Thyroid gland (tissue), 4 donors: ENCODE measurements around the gene EDAR. TPM values are rescaled to one million over a fixed set of nuclear protein-coding genes. Genes with fewer than 3 reads are reported as not detected.

Source experiments
- DNase-seq, 2 donors: peaks; one replicate each; pipeline ENCODE4 v3.0.0-alpha.2; 2019
- H3K27ac ChIP-seq, 3 donors: fragments of 200-600 bp; sonication (generic); 1 replicate in 2 of 3; 2 replicates in 1 of 3; pipeline ENCODE4 v1.5.1; 2016 to 2019; ENCODE audit warnings: mild to moderate bottlenecking in 1 of 3, moderate library complexity in 1 of 3
- H3K27me3 ChIP-seq: fragments of 200-600 bp; sonication (generic); one replicate; pipeline ENCODE4 v1.5.1; 2019
- H3K36me3 ChIP-seq, 2 donors: fragments of 200-600 bp; sonication (generic); one replicate each; pipeline ENCODE4 v1.5.1; 2016 to 2019
- H3K4me1 ChIP-seq, 2 donors: fragments of 200-600 bp; sonication (generic); one replicate each; pipeline ENCODE4 v1.5.1; 2017 to 2019
- H3K4me3 ChIP-seq, 3 donors: fragments of 200-600 bp; sonication (generic); replicated peaks in 1 of 3; 1 replicate in 2 of 3; 2 replicates in 1 of 3; pipeline ENCODE4 v1.5.1; 2016; ENCODE audit warnings: mild to moderate bottlenecking in 1 of 3
- H3K9me3 ChIP-seq: fragments of 200-600 bp; sonication (generic); one replicate; pipeline ENCODE4 v1.5.1; 2017
- POLR2A ChIP-seq, 2 donors: fragments of 450-650 bp; IDR thresholded peaks; one replicate each; pipeline ENCODE4 v1.6.1; 2017; ENCODE audit warnings: antibody characterized with exemption in 2 of 2, mild to moderate bottlenecking in 2 of 2, moderate library complexity in 1 of 2
- WGBS, 2 donors: methylation state at CpG; one replicate each; pipeline ENCODE4 v1.1.5; 2017; 5-methylcytosine and 5-hydroxymethylcytosine counted together
- intact Hi-C: fragments of 100-400 bp; cut with DNase I; formaldehyde crosslinking; loops from one replicate; pipeline ENCODE4 v1.15.1; 2023
- total RNA-seq, 4 donors: library from RNA; depleted of rRNA; stranded (reverse); fragments of >200 nt; gene quantifications; one replicate each; pipeline ENCODE4 v1.2.3, GENCODE V29; 2016
- TF ChIP-seq, protein P1 (sequence below), 6 experiments: fragments of 200-600 bp in 3 of 6; fragments of 450-650 bp in 3 of 6; sonication (generic) in 3 of 6; IDR thresholded peaks; one replicate each; pipeline ENCODE4 v1.5.1; 2016 to 2019; ENCODE audit warnings: antibody characterized with exemption in 6 of 6, mild to moderate bottlenecking in 2 of 6, inconsistent platforms in 1 of 6, moderate library complexity in 1 of 6

EDAR gene
- total RNA-seq, 4 donors from 2014 or later = not detected

DNA sequence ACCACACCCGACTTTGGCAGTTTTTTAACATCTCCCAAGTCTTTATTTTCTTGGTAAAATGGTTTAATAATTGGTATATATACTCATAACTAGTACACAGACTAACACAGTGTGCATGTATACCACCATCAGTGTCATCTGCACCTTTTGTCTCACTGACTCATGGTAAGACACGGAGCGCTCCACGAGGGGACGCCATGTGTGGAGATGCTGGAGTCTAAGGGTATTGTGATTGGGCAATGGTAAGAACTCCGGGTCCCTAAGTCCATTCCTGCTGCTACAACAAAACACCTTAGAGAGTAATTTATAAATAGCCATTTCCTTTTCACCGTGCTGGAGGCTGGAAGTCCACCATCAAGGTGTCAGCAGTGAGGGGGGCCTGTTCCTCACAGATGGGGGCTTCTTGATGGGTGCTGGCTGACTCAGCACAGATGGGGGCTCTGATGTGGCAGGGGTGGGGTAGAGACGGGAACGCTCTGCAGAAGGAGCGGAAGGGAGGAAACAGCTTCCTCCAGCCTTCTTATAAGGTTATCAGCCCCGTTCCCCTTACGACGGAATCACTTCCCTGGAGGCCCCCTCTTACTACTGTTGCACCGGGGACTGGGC lies 42.0 kb upstream of the EDAR start:
- Histone ChIP-seq H3K4me3 (peak overlapping the region in 2 of 3 donors; percentile 17 to 23), H3K27ac (no peak overlapping the region), H3K36me3 (no peaks in the 10 kb centered on the region), H3K27me3 (no peaks in the 10 kb centered on the region), H3K9me3 (no peaks in the 10 kb centered on the region), H3K4me1 (peaks cover 2 to 3% of the 10 kb centered on the region in 2 donors)
- no peak for DNase-seq
- intact Hi-C loops = no loop called here
- 57 to 62% methylated on average over 13 to 14 of the region's 14 CpGs for WGBS, 2 donors
- TF ChIP-seq, protein P1, sequence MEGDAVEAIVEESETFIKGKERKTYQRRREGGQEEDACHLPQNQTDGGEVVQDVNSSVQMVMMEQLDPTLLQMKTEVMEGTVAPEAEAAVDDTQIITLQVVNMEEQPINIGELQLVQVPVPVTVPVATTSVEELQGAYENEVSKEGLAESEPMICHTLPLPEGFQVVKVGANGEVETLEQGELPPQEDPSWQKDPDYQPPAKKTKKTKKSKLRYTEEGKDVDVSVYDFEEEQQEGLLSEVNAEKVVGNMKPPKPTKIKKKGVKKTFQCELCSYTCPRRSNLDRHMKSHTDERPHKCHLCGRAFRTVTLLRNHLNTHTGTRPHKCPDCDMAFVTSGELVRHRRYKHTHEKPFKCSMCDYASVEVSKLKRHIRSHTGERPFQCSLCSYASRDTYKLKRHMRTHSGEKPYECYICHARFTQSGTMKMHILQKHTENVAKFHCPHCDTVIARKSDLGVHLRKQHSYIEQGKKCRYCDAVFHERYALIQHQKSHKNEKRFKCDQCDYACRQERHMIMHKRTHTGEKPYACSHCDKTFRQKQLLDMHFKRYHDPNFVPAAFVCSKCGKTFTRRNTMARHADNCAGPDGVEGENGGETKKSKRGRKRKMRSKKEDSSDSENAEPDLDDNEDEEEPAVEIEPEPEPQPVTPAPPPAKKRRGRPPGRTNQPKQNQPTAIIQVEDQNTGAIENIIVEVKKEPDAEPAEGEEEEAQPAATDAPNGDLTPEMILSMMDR (IDR thresholded peaks at IDR 0.05) = no peak
- TF ChIP-seq POLR2A (IDR thresholded peaks at IDR 0.05) = no peak

DNA sequence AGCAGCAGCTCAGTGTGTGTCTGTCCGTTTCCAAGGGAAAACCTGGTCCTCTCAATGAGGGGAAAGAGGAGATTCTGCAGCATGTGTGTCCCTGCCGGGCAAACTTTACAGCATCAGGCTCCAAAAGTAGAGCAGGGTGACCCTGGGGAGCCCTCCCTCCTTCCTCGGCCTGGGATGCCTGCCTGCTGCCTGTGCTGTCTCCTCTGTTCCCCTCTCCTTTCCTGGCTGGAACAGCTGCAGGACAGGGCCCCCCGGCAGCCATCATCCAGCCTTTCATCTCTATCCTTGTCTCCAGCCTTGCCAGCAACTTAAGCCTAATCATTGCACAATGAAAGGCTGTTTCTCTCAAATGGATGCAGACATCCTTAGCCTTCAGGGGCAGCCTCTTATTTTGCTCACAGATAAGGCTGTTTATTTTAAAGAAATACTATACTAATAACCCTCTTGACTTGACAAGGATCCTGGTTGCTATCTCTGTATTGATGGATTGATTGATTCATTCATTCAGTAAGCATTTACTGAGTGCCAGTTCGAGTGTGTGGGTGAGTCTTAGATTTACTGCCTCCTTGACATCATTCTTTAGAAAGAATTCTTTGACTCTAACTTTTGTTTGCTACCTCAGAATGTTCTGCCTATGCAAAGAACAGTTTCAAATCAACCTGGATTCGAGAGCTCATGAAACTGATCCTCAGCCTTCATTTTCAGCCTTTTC lies 40.6 kb upstream of the EDAR start:
- intact Hi-C loops = no loop called here
- no peak overlapping the region for H3K4me3 ChIP-seq
- H3K4me1 ChIP-seq = peaks cover 2 to 3% of the 10 kb centered on the region in 2 donors
- TF ChIP-seq, protein P1 (IDR thresholded peaks at IDR 0.05) = no peak
- TF ChIP-seq POLR2A (IDR thresholded peaks at IDR 0.05) = no peak
- H3K27ac ChIP-seq = no peak overlapping the region
- no peaks in the 10 kb centered on the region for H3K27me3 ChIP-seq
- no peaks in the 10 kb centered on the region for H3K9me3 ChIP-seq
- 79 to 85% methylated on average over 6 of the region's 6 CpGs for WGBS, 2 donors
- no peak for DNase-seq
- H3K36me3 ChIP-seq = no peaks in the 10 kb centered on the region

DNA sequence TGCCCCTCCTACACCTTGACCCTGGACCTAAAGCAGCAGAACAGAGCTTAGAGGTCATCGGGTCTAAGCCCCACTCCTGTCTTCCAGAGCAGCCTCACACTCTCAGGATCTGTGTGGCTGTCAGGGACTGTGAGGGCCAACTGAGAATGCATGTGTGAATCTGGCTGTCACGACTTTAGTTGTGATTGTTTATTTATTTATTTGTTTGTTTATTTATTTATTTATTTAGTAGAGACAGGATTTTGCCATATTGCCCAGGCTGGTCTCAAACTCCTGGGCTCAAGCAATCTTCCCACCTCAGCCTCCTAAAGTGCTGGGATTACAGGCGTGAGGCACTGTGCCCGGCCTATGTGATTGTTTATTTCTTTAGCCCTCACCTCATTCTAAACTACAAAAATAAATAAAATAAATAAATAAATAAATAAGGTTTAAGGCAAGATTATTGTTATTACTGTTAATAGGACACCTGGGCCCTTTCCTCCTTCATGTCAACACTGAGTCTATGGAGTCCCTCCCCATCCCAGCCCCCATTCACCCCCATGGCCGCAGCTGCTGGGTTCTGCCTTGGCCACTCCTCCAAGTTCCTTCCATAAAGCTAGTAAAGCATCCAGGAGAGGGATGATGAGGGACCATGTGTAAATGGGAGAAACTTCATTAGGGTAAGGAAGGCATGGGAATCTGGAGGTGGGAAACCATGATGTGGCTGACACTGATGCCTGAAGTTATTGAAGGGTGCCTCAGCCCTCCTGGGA lies 39.9 kb upstream of the EDAR start:
- intact Hi-C loops = no loop called here
- 75 to 84% methylated on average over 5 of the region's 5 CpGs for WGBS, 2 donors
- no peaks in the 10 kb centered on the region for H3K27me3 ChIP-seq
- no peak overlapping the region for H3K4me3 ChIP-seq
- H3K9me3 ChIP-seq = no peaks in the 10 kb centered on the region
- DNase-seq = no peak
- H3K36me3 ChIP-seq = no peaks in the 10 kb centered on the region
- peaks cover 2 to 3% of the 10 kb centered on the region in 2 donors for H3K4me1 ChIP-seq
- TF ChIP-seq, protein P1 (IDR thresholded peaks at IDR 0.05) = no peak
- no peak for TF ChIP-seq POLR2A (IDR thresholded peaks at IDR 0.05)
- H3K27ac ChIP-seq = no peak overlapping the region

DNA sequence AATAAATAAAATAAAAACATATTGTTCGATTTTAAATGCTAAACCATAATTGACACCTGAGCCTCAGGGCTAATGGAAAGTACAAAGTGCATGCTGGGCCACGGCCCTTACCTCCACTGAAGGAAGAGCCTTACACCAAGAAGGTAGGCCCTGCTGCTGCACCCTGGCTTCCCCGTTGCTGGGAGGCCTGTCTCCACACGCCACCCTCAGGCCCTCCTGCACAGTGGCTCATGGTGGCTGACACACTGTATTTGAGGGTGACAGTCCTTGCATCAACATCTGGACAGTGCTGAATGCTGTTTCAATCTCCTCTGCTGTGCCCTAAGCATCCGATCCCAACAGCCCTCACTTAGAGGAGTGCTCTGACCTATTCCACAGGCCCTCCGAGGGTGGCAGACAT lies 39.3 kb upstream of the EDAR start:
- H3K4me1 ChIP-seq = peaks cover 2 to 3% of the 10 kb centered on the region in 2 donors
- DNase-seq = no peak
- 93 to 96% methylated on average over 6 of the region's 6 CpGs for whole genome bisulfite sequencing, 2 donors
- no peaks in the 10 kb centered on the region for H3K27me3 ChIP-seq
- no peak overlapping the region for H3K27ac ChIP-seq
- no peak overlapping the region for H3K4me3 ChIP-seq
- H3K9me3 ChIP-seq = no peaks in the 10 kb centered on the region
- intact Hi-C loops = no loop called here
- TF ChIP-seq POLR2A (IDR thresholded peaks at IDR 0.05) = no peak
- TF ChIP-seq, protein P1 (IDR thresholded peaks at IDR 0.05) = no peak
- H3K36me3 ChIP-seq = no peaks in the 10 kb centered on the region

DNA sequence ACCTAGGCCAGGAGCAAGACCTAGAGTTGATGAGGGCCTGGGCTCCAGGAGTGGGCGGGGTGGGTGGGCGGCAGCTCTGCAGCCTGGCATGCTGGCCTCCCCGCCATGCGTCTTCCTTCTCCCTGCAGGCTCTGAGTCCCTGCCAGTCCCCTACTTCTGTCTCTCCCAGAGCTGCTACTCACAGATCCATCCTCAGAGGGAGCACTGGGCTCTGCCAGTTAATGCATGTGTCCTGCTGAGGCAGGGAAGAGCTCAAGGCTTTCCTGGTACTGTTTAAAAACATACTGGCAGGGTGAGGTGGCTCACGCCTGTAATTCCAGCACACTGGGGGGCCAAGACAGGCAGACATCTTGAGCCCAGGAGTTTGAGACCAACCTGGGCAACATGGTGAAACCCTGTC lies 38.7 kb upstream of the EDAR start:
- no peaks in the 10 kb centered on the region for H3K27me3 ChIP-seq
- TF ChIP-seq POLR2A (IDR thresholded peaks at IDR 0.05) = no peak
- TF ChIP-seq, protein P1 (IDR thresholded peaks at IDR 0.05) = no peak
- no peak overlapping the region for H3K27ac ChIP-seq
- intact Hi-C loops = no loop called here
- 91 to 94% methylated on average over 3 to 5 of the region's 5 CpGs for WGBS, 2 donors
- no peak overlapping the region for H3K4me3 ChIP-seq
- no peaks in the 10 kb centered on the region for H3K9me3 ChIP-seq
- H3K4me1 ChIP-seq = peaks cover 2 to 3% of the 10 kb centered on the region in 2 donors
- H3K36me3 ChIP-seq = no peaks in the 10 kb centered on the region
- DNase-seq = no peak
